ENCODE measurements around the gene HDAC5.

Gene HDAC5

GRCh38 chr17:44108440-44109311, 14.8 kb downstream of the HDAC5 start (continued):
- TF ChIP-seq ZBTB6 (tag by site-specific recombination; IDR thresholded peaks at IDR 0.05): no peak
- no peak for TF ChIP-seq OSR2 (tag by site-specific recombination; IDR thresholded peaks at IDR 0.05)
- no peak for TF ChIP-seq ZBTB26 (tag by site-specific recombination; optimal IDR thresholded peaks at IDR 0.05)
- TF ChIP-seq ZNF843 (tag by site-specific recombination; IDR thresholded peaks at IDR 0.05): no peak
- no peak for TF ChIP-seq KLF16 (tag by site-specific recombination; IDR thresholded peaks at IDR 0.05)
- no peak for TF ChIP-seq ZNF777 (tag by site-specific recombination; IDR thresholded peaks at IDR 0.05; ENCODE audit: borderline replicate concordance)
- no peak for TF ChIP-seq PRDM2 (tag by site-specific recombination; IDR thresholded peaks at IDR 0.05; ENCODE audit: borderline replicate concordance)
- TF ChIP-seq HIC1 (tag by site-specific recombination; IDR thresholded peaks at IDR 0.05): peak; percentile 32; the same call in 1 of the 2 replicates
- no peak for TF ChIP-seq SETDB1 (IDR thresholded peaks at IDR 0.05; ENCODE audit: insufficient read length, low read length)
- no peak for TF ChIP-seq ZNF561 (tag by site-specific recombination; IDR thresholded peaks at IDR 0.05; ENCODE audit: borderline replicate concordance)
- TF ChIP-seq, protein P1, sequence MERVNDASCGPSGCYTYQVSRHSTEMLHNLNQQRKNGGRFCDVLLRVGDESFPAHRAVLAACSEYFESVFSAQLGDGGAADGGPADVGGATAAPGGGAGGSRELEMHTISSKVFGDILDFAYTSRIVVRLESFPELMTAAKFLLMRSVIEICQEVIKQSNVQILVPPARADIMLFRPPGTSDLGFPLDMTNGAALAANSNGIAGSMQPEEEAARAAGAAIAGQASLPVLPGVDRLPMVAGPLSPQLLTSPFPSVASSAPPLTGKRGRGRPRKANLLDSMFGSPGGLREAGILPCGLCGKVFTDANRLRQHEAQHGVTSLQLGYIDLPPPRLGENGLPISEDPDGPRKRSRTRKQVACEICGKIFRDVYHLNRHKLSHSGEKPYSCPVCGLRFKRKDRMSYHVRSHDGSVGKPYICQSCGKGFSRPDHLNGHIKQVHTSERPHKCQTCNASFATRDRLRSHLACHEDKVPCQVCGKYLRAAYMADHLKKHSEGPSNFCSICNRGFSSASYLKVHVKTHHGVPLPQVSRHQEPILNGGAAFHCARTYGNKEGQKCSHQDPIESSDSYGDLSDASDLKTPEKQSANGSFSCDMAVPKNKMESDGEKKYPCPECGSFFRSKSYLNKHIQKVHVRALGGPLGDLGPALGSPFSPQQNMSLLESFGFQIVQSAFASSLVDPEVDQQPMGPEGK (tag by site-specific recombination; IDR thresholded peaks at IDR 0.05): peak; percentile 40; the same call in 1 of the 2 replicates
- TF ChIP-seq ZNF404 (tag by site-specific recombination; IDR thresholded peaks at IDR 0.05): no peak
- no peak for TF ChIP-seq ZNF138 (tag by site-specific recombination; IDR thresholded peaks at IDR 0.05; ENCODE audit: borderline replicate concordance)
- TF ChIP-seq ZNF140 (tag by site-specific recombination; IDR thresholded peaks at IDR 0.05): no peak
- TF ChIP-seq ZNF701 (tag by site-specific recombination; IDR thresholded peaks at IDR 0.05): no peak
- TF ChIP-seq, protein P2, sequence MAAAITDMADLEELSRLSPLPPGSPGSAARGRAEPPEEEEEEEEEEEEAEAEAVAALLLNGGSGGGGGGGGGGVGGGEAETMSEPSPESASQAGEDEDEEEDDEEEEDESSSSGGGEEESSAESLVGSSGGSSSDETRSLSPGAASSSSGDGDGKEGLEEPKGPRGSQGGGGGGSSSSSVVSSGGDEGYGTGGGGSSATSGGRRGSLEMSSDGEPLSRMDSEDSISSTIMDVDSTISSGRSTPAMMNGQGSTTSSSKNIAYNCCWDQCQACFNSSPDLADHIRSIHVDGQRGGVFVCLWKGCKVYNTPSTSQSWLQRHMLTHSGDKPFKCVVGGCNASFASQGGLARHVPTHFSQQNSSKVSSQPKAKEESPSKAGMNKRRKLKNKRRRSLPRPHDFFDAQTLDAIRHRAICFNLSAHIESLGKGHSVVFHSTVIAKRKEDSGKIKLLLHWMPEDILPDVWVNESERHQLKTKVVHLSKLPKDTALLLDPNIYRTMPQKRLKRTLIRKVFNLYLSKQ (tag by site-specific recombination; IDR thresholded peaks at IDR 0.05; ENCODE audit: borderline replicate concordance): no peak
- no peak for TF ChIP-seq ZNF174 (tag by site-specific recombination; IDR thresholded peaks at IDR 0.05)
- TF ChIP-seq ZNF211 (tag by site-specific recombination; IDR thresholded peaks at IDR 0.05; ENCODE audit: low read depth): no peak
- no peak for TF ChIP-seq ZNF830 (tag by site-specific recombination; IDR thresholded peaks at IDR 0.05; ENCODE audit: low read depth)
- TF ChIP-seq ZNF133 (tag by site-specific recombination; IDR thresholded peaks at IDR 0.05): no peak
- TF ChIP-seq HOXC10 (CRISPR knock-in tag; IDR thresholded peaks at IDR 0.05): no peak
